ENCODE results near the gene PLK1.

DNA sequence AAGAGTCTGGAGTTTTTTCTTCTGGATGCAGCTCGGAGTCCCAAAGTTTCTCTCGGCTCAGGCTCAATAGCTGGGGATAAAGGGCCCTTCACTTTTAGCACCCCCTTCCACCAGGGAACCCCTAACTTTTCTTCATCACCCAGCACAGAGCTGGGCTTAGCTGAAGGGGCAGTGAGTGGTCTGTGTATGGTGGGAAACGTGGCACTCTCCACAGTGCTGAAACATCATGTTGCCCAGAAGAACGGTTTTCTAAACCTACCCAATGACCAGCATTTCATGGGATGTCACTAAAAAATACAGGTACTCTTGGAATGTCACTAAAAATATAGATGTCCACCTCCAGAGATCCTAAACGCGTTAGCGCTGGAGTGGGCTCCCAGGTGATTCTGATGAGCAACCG, 22.4 kb downstream of the PLK1 start:
- TF ChIP-seq CTCF (conservative IDR thresholded peaks at IDR 0.05; ENCODE audit: low read length) (no peak), EZH2phosphoT487 (IDR thresholded peaks at IDR 0.05; ENCODE audit: borderline replicate concordance, low read depth, low read length) (no peak)

All from OCI-LY7 (cell line).